PC-9 (cell line): Measurements from ENCODE around the gene C17orf58.
"Not testable (repeated sequence)": the region's sequence is repeated elsewhere in the genome, so short reads cannot be mapped to it uniquely, and the experiment has no call there.

Source experiments
- EZH2 ChIP-seq: fragments of 200-600 bp; sonication (generic); IDR thresholded peaks from 2 replicates; pipeline ENCODE4 v1.8.0; 2017; ENCODE audit warnings: antibody characterized with exemption, low read depth
- TF ChIP-seq, protein P1 (sequence below): fragments of 200-600 bp; sonication (generic); conservative IDR thresholded peaks from 2 replicates; pipeline ENCODE4 v1.6.1; 2017; ENCODE audit warnings: mixed run types, antibody characterized with exemption, mild to moderate bottlenecking, moderate library complexity

DNA sequence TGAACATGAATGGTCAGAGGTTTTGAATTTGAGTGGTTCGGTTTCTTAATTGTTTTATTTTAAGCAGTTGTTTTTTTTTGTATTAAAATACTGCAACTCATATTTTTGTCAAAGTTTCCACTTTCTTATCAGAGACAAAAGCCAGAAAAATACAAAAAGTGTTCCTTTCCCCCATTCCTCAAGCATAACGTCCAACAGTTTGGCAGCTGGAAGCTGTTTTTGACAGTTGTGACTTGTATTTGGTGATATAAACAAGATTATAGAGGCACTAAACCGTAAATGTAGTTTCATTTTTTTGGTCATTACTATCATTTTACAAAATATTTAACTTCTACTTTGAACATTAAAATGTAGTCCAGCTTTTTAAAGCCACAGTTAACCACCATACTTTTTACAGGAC, 36.0 kb downstream of the C17orf58 start:
- TF ChIP-seq, protein P1, sequence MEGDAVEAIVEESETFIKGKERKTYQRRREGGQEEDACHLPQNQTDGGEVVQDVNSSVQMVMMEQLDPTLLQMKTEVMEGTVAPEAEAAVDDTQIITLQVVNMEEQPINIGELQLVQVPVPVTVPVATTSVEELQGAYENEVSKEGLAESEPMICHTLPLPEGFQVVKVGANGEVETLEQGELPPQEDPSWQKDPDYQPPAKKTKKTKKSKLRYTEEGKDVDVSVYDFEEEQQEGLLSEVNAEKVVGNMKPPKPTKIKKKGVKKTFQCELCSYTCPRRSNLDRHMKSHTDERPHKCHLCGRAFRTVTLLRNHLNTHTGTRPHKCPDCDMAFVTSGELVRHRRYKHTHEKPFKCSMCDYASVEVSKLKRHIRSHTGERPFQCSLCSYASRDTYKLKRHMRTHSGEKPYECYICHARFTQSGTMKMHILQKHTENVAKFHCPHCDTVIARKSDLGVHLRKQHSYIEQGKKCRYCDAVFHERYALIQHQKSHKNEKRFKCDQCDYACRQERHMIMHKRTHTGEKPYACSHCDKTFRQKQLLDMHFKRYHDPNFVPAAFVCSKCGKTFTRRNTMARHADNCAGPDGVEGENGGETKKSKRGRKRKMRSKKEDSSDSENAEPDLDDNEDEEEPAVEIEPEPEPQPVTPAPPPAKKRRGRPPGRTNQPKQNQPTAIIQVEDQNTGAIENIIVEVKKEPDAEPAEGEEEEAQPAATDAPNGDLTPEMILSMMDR, result not testable (repeated sequence)
- not testable (repeated sequence) for TF ChIP-seq EZH2
